Measurements from ENCODE around the gene KCTD17.

The KCTD17 gene

GRCh38 chr22:37007651-37008050 is 43.9 kb upstream of the KCTD17 start:
- Histone ChIP-seq H3K36me3 (ENCODE audit: insufficient read depth, low read length) (no peaks in the 10 kb centered on the region), H3K4me1 (ENCODE audit: insufficient read depth, low read length, severe bottlenecking) (no peaks in the 10 kb centered on the region), H3K9me3 (ENCODE audit: low read length) (no peaks in the 10 kb centered on the region), H3K79me2 (ENCODE audit: insufficient read depth, low read length) (no peaks in the 10 kb centered on the region), H3K27ac (ENCODE audit: low read depth, low read length, poor library complexity, severe bottlenecking) (no peak overlapping the region), H3K4me3 (ENCODE audit: low read depth, low read length, poor library complexity, severe bottlenecking) (no peak overlapping the region), H2AFZ (ENCODE audit: low read length) (no peak overlapping the region), H3F3A (ENCODE audit: insufficient read depth, low read length) (no peaks in the 10 kb centered on the region), H3K9ac (ENCODE audit: low read length) (no peak overlapping the region), H4K20me1 (ENCODE audit: insufficient read depth, low read length) (no peaks in the 10 kb centered on the region), H3K4me2 (ENCODE audit: low read length) (no peak overlapping the region), H3K27me3 (ENCODE audit: insufficient read depth, low read length) (no peaks in the 10 kb centered on the region; the same call in 1 of the 2 replicates), H3K9me2 (ENCODE audit: low read depth, low read length) (no peaks in the 10 kb centered on the region)
- TF ChIP-seq CTCF (IDR thresholded peaks at IDR 0.05; ENCODE audit: low read length) (no peak), EZH2 (IDR thresholded peaks at IDR 0.05; ENCODE audit: borderline replicate concordance, low read length) (no peak)

- Histone ChIP-seq H3K27ac (ENCODE audit: low read depth, low read length, poor library complexity, severe bottlenecking) (no peak overlapping the region), H3K9me2 (ENCODE audit: low read depth, low read length) (no peaks in the 10 kb centered on the region), H3K9ac (ENCODE audit: low read length) (no peak overlapping the region), H4K20me1 (ENCODE audit: insufficient read depth, low read length) (no peaks in the 10 kb centered on the region), H3F3A (ENCODE audit: insufficient read depth, low read length) (no peaks in the 10 kb centered on the region), H3K4me1 (ENCODE audit: insufficient read depth, low read length, severe bottlenecking) (no peaks in the 10 kb centered on the region), H3K9me3 (ENCODE audit: low read length) (no peaks in the 10 kb centered on the region), H3K79me2 (ENCODE audit: insufficient read depth, low read length) (no peaks in the 10 kb centered on the region), H3K27me3 (ENCODE audit: insufficient read depth, low read length) (no peaks in the 10 kb centered on the region; the same call in 1 of the 2 replicates), H3K36me3 (ENCODE audit: insufficient read depth, low read length) (no peaks in the 10 kb centered on the region), H3K4me2 (ENCODE audit: low read length) (no peak overlapping the region), H2AFZ (ENCODE audit: low read length) (no peak overlapping the region), H3K4me3 (ENCODE audit: low read depth, low read length, poor library complexity, severe bottlenecking) (no peak overlapping the region)
- TF ChIP-seq EZH2 (IDR thresholded peaks at IDR 0.05; ENCODE audit: borderline replicate concordance, low read length) (no peak), CTCF (IDR thresholded peaks at IDR 0.05; ENCODE audit: low read length) (no peak)
Measured at GRCh38 chr22:37008365-37008764, 43.2 kb upstream of the KCTD17 start.

GRCh38 chr22:37009490-37009889 is 42.1 kb upstream of the KCTD17 start:
- Histone ChIP-seq H3K27me3 (ENCODE audit: insufficient read depth, low read length) (no peaks in the 10 kb centered on the region; the same call in 1 of the 2 replicates), H3K79me2 (ENCODE audit: insufficient read depth, low read length) (no peaks in the 10 kb centered on the region), H3K9me2 (ENCODE audit: low read depth, low read length) (no peaks in the 10 kb centered on the region), H2AFZ (ENCODE audit: low read length) (no peak overlapping the region), H3K27ac (ENCODE audit: low read depth, low read length, poor library complexity, severe bottlenecking) (no peak overlapping the region), H3K4me3 (ENCODE audit: low read depth, low read length, poor library complexity, severe bottlenecking) (no peak overlapping the region), H3K36me3 (ENCODE audit: insufficient read depth, low read length) (no peaks in the 10 kb centered on the region), H3K9ac (ENCODE audit: low read length) (no peak overlapping the region), H3K4me2 (ENCODE audit: low read length) (no peak overlapping the region), H3K4me1 (ENCODE audit: insufficient read depth, low read length, severe bottlenecking) (no peaks in the 10 kb centered on the region), H3F3A (ENCODE audit: insufficient read depth, low read length) (no peaks in the 10 kb centered on the region), H3K9me3 (ENCODE audit: low read length) (no peaks in the 10 kb centered on the region), H4K20me1 (ENCODE audit: insufficient read depth, low read length) (no peaks in the 10 kb centered on the region)
- TF ChIP-seq EZH2 (IDR thresholded peaks at IDR 0.05; ENCODE audit: borderline replicate concordance, low read length), result no peak
- no peak for TF ChIP-seq CTCF (IDR thresholded peaks at IDR 0.05; ENCODE audit: low read length)
